ENCODE results near the gene SLC29A3. TPM values are rescaled to one million over a fixed set of nuclear protein-coding genes. Genes with fewer than 3 reads are reported as not detected.

SLC29A3 gene
- total and polyA plus RNA-seq, 2 of the 8 experiments (the other 6 are each of a cell fraction or from before 2014, with no cell fraction given): 14.0 to 24.6 TPM

- no peak for TF ChIP-seq HDAC6 (IDR thresholded peaks at IDR 0.05; ENCODE audit: low read depth, low read length)
- TF ChIP-seq CTCF (IDR thresholded peaks at IDR 0.05; ENCODE audit: control extremely low read depth in 1 of 3, insufficient read depth in 1 of 3, low read depth in 1 of 3, low read length in 3 of 3): no peak
- TF ChIP-seq HDAC2 (IDR thresholded peaks at IDR 0.05; ENCODE audit: borderline replicate concordance in 1 of 2, low read depth in 2 of 2, low read length in 2 of 2): no peak
- TF ChIP-seq SAP30 (IDR thresholded peaks at IDR 0.05; ENCODE audit: insufficient read depth, insufficient replicate concordance, low read length): no peak
- no peak for TF ChIP-seq SUZ12 (IDR thresholded peaks at IDR 0.05; ENCODE audit: low read length)
- no peak for TF ChIP-seq BACH1 (IDR thresholded peaks at IDR 0.05; ENCODE audit: low read length)
- TF ChIP-seq TAF1 (IDR thresholded peaks at IDR 0.05; ENCODE audit: low read depth, low read length): no peak
Observed at GRCh38 chr10:71281646-71282322, 37.3 kb upstream of the SLC29A3 start (continued).

Data from H1 (cell line).